K562 (cell line): ENCODE measurements around the gene COX10. TPM values are rescaled to one million over a fixed set of nuclear protein-coding genes. Genes with fewer than 3 reads are reported as not detected.

Experiments used
- ATAC-seq: fragments of 200-7000 bp; cut with Tn5 transposase; 3 replicates; pipeline ENCODE4 v1.9.1; 2020; ENCODE audit warnings: moderate library complexity
- BruUV-seq: library from RNA; stranded (reverse); fragments of 400-500 nt; replicated peaks from 2 replicates; lab custom pipeline; 2021; lab: Mats Ljungman, UMichigan
- CTCF ChIA-PET: fragments of 300-600 bp; formaldehyde crosslinking; extraction: SDS; loops from one replicate; lab custom pipeline; 2021; ENCODE audit warnings: low intra/inter-chr PET ratio; lab: Yijun Ruan, JAX
- POLR2A ChIA-PET: fragments of 300-600, 350-650 bp; sonication (Branson Sonifier 250); formaldehyde crosslinking; extraction: SDS; loops from one replicate; lab custom pipeline; 2021; ENCODE audit warnings: antibody characterized with exemption, inconsistent platforms; lab: Yijun Ruan, JAX
- DNase-seq, 4 experiments: peaks; one replicate each; pipeline versions ENCODE4 v3.0.0 to v3.0.0-alpha.2; 2011 to 2018; ENCODE audit warnings: low spot score in 3 of 4, mixed read lengths in 3 of 4; ENCODE audit errors: extremely low read depth in 1 of 4
- FAIRE-seq: peaks from 2 replicates; lab custom pipeline; 2011; peaks lifted over from hg19 to GRCh38; lab: Jason Lieb, UNC
- H2AFZ ChIP-seq: 2 replicates; pipeline ENCODE4 v1.6.0; 2011; ENCODE audit warnings: low read depth, low read length, control low read depth, inconsistent platforms
- H3K27ac ChIP-seq: fragments of 200-600 bp; 3 replicates; pipeline ENCODE4 v1.8.0; 2011; ENCODE audit warnings: low read depth, mild to moderate bottlenecking, control low read depth, inconsistent platforms, low read length, moderate library complexity, mixed read lengths; ENCODE audit errors: extremely low read depth
- H3K27me3 ChIP-seq, 2 experiments: fragments of 300-600 bp in 1 of 2; 2 replicates in 1 of 2; 3 replicates in 1 of 2; pipeline versions ENCODE4 v1.6.0 to v1.8.0; 2011; ENCODE audit warnings: inconsistent platforms in 2 of 2, low read length in 2 of 2, mild to moderate bottlenecking in 1 of 2, mixed read lengths in 1 of 2, moderate library complexity in 1 of 2; ENCODE audit not compliant: control insufficient read depth in 2 of 2, insufficient read depth in 2 of 2
- H3K36me3 ChIP-seq: fragments of 300-600 bp; 3 replicates; pipeline ENCODE4 v1.8.0; 2011; ENCODE audit warnings: mild to moderate bottlenecking, low read length, inconsistent platforms; ENCODE audit not compliant: control insufficient read depth, insufficient read depth
- H3K4me1 ChIP-seq, 2 experiments: fragments of 200-600 bp in 1 of 2; replicated peaks in 1 of 2; 2 replicates in 1 of 2; 3 replicates in 1 of 2; pipeline versions ENCODE4 v1.5.1 to v1.8.0; 2011; ENCODE audit warnings: inconsistent platforms in 2 of 2, low read length in 2 of 2, mild to moderate bottlenecking in 1 of 2, mixed read lengths in 1 of 2, moderate library complexity in 1 of 2; ENCODE audit not compliant: control insufficient read depth in 2 of 2, insufficient read depth in 2 of 2
- H3K4me2 ChIP-seq: 2 replicates; pipeline ENCODE4 v1.6.1; 2011; ENCODE audit warnings: low read length, control low read depth, inconsistent platforms, mixed read lengths; ENCODE audit not compliant: insufficient read depth
- H3K4me3 ChIP-seq: fragments of 200-600 bp; sonication (generic), shearing (Covaris generic); 2 replicates; pipeline ENCODE4 v1.5.1; 2016; ENCODE audit warnings: control low read depth, inconsistent platforms
- H3K79me2 ChIP-seq: fragments of 200-600 bp; 3 replicates; pipeline ENCODE4 v1.8.0; 2011; ENCODE audit warnings: low read length, inconsistent platforms; ENCODE audit not compliant: control insufficient read depth, insufficient read depth
- H3K9ac ChIP-seq, 2 experiments: 2 replicates each; pipeline versions ENCODE4 v1.6.0 to v1.6.1; 2011; ENCODE audit warnings: low read depth in 2 of 2, low read length in 2 of 2, control low read depth in 1 of 2, inconsistent platforms in 1 of 2, mild to moderate bottlenecking in 1 of 2, mixed read lengths in 1 of 2; ENCODE audit not compliant: insufficient read depth in 1 of 2
- H3K9me1 ChIP-seq: one replicate; pipeline ENCODE4 v1.6.0; 2011; ENCODE audit warnings: inconsistent platforms, mild to moderate bottlenecking, low read length, moderate library complexity; ENCODE audit not compliant: control insufficient read depth, insufficient read depth
- H3K9me3 ChIP-seq: replicated peaks from 2 replicates; pipeline ENCODE4 v1.5.1; 2011; ENCODE audit warnings: low read depth, low read length, inconsistent platforms; ENCODE audit not compliant: control insufficient read depth, insufficient read depth
- H4K20me1 ChIP-seq: replicated peaks from 2 replicates; pipeline ENCODE4 v1.6.1; 2011; ENCODE audit warnings: low read length, inconsistent platforms, mixed read lengths; ENCODE audit not compliant: control insufficient read depth, insufficient read depth
- ARNT ChIP-seq, 2 experiments: fragments of 450-650 bp; IDR thresholded peaks; 2 replicates each; pipeline ENCODE4 v1.6.1; 2016; ENCODE audit warnings: mild to moderate bottlenecking in 1 of 2
- CHD1 ChIP-seq: fragments of 200-600 bp; sonication (generic); IDR thresholded peaks from one replicate; pipeline ENCODE4 v1.6.1; 2012; ENCODE audit warnings: mild to moderate bottlenecking, moderate library complexity, low read length, inconsistent platforms
- ELK3 ChIP-seq: fragments of 450-650 bp; formaldehyde crosslinking; IDR thresholded peaks from 2 replicates; pipeline ENCODE4 v1.4.0; 2020; ENCODE audit warnings: mild to moderate bottlenecking
- IRF9 ChIP-seq: fragments of 450-650 bp; IDR thresholded peaks from 2 replicates; pipeline ENCODE4 v1.6.1; 2016; ENCODE audit warnings: missing biosample characterization, missing genetic modification characterization
- KLF1 ChIP-seq: fragments of 450-650 bp; IDR thresholded peaks from 2 replicates; pipeline ENCODE4 v1.6.1; 2016; ENCODE audit warnings: missing genetic modification characterization, missing compliant biosample characterization
- MXD1 ChIP-seq: fragments of 250-450 bp; sonication (Bioruptor Pico); IDR thresholded peaks from 2 replicates; pipeline ENCODE4 v1.8.0; 2021; ENCODE audit warnings: borderline replicate concordance, mild to moderate bottlenecking, moderate library complexity; ENCODE audit not compliant: poor library complexity, severe bottlenecking
- NUFIP1 ChIP-seq: fragments of 450-650 bp; IDR thresholded peaks from 2 replicates; pipeline ENCODE4 v1.6.1; 2018; ENCODE audit not compliant: partially characterized antibody
- SMARCE1 ChIP-seq: fragments of 450-650 bp; IDR thresholded peaks from 2 replicates; pipeline ENCODE4 v1.7.1; 2016; ENCODE audit warnings: mild to moderate bottlenecking
- XRCC5 ChIP-seq: fragments of 200-400 bp; formaldehyde crosslinking; IDR thresholded peaks from 2 replicates; pipeline ENCODE4 v1.6.1; 2017; ENCODE audit warnings: low read depth, mild to moderate bottlenecking, low read length
- WGBS: fragments of 100-300 bp; shearing (Covaris generic); methylation state at CpG from one replicate; pipeline ENCODE4 v1.1.6; 2016; ENCODE audit warnings: low coverage, mixed read lengths; ENCODE audit not compliant: insufficient coverage; ENCODE audit errors: missing lambda C conversion rate; 5-methylcytosine and 5-hydroxymethylcytosine counted together
- in situ Hi-C: fragments of 300-500 bp; cut with MboI; formaldehyde crosslinking; loops from 4 replicates; pipeline ENCODE4 v1.15.0; 2018; ENCODE audit warnings: inconsistent platforms, mixed read lengths
- intact Hi-C: fragments of 100-400 bp; cut with micrococcal nuclease; formaldehyde crosslinking; loops from 2 replicates; pipeline ENCODE4 v1.14.2; 2022
- polyA plus RNA-seq, 8 experiments: library from polyadenylated mRNA; depleted of rRNA in 4 of 8; stranded (reverse) in 5 of 8; unstranded in 3 of 8; fragments of >200 nt; fragmentation: Nextera tagmentation in 2 of 8; fragmentation: Illumina TruSeq in 1 of 8; extraction: Ambion mirVana in 2 of 8; extraction: Trizol in 1 of 8; gene quantifications; 2 replicates each; pipeline versions ENCODE4 v1.2.1 to v1.2.3, GENCODE V29; 2011 to 2014; ENCODE audit warnings: inconsistent platforms in 1 of 8, missing spikeins in 1 of 8
- total RNA-seq, 7 experiments: library from RNA; depleted of rRNA in 6 of 7; stranded (reverse); fragments of >200 nt in 6 of 7; fragmentation: Illumina TruSeq in 2 of 7; extraction: Trizol in 2 of 7; gene quantifications; 2 replicates each; pipeline versions ENCODE4 v1.2.1 to v1.2.3, GENCODE V29; 2011 to 2021; ENCODE audit warnings: low replicate concordance in 1 of 7

The COX10 gene
- total and polyA plus RNA-seq, 9 of the 15 experiments (the other 6 are each of a cell fraction or from before 2014, with no cell fraction given), result 10.3 to 26.4 (median 17.8) TPM

- no peaks in the 10 kb centered on the region for H3K36me3 ChIP-seq
- H3K27ac ChIP-seq, result no peak overlapping the region
- ChIA-PET POLR2A (no interaction called here), CTCF (no interaction called here)
- no peak overlapping the region for H2AFZ ChIP-seq
- H3K9ac ChIP-seq, result no peak overlapping the region
- 0 out of 2 replicates have a peak, but pooled peaks cover 3% of the 10 kb centered on the region for H4K20me1 ChIP-seq
- H3K9me3 ChIP-seq, result no peaks in the 10 kb centered on the region
- no peaks in the 10 kb centered on the region for H3K4me1 ChIP-seq
- DNase-seq (no peak), ATAC-seq (no peak)
- intact Hi-C loops, result no loop called here
- H3K9me1 ChIP-seq, result no peaks in the 10 kb centered on the region
- WGBS, result 98% methylated on average over 5 of the region's 7 CpGs
- no TSS peak for BruUV-seq
- no peaks in the 10 kb centered on the region for H3K27me3 ChIP-seq
- H3K4me2 ChIP-seq, result no peak overlapping the region
- peaks cover 45% of the 10 kb centered on the region for H3K79me2 ChIP-seq
- TF ChIP-seq SMARCE1 (no peak), KLF1 (tag) (no peak), XRCC5 (no peak), ARNT (IDR thresholded peaks at IDR 0.05) (no peak), NUFIP1 (no peak), MXD1 (no peak), IRF9 (tag) (no peak), ELK3 (no peak), CHD1 (no peak)
- TF ChIP-seq, all 486 proteins: peak for 0
- in situ Hi-C loops, result no loop called here
- FAIRE-seq, result no peak
- no peak overlapping the region for H3K4me3 ChIP-seq
Measured at GRCh38 chr17:14094676-14095601, 25.6 kb downstream of the COX10 start.
